GM12878 (cell line): Measurements from ENCODE around the gene EMX1. TPM values are rescaled to one million over a fixed set of nuclear protein-coding genes. Genes with fewer than 3 reads are reported as not detected.

Experiments
- ATAC-seq: fragments of 200-7000 bp; cut with Tn5 transposase; 3 replicates; pipeline ENCODE4 v1.9.1; 2020; ENCODE audit warnings: mild to moderate bottlenecking, moderate library complexity
- BruUV-seq: library from RNA; stranded (reverse); fragments of 400-500 nt; replicated peaks from 2 replicates; lab custom pipeline; 2021; lab: Mats Ljungman, UMichigan
- CTCF ChIA-PET: fragments of 300-600 bp; sonication (Branson Sonifier 250); formaldehyde crosslinking; extraction: SDS; loops from one replicate; lab custom pipeline; 2021; ENCODE audit warnings: inconsistent platforms; lab: Yijun Ruan, JAX
- POLR2A ChIA-PET: fragments of 350-600 bp; formaldehyde crosslinking; extraction: SDS; loops from one replicate; lab custom pipeline; 2021; ENCODE audit warnings: inconsistent platforms; lab: Charles Lee
- RAD21 ChIA-PET: fragments of 300-600 bp; sonication (Branson Sonifier 250); formaldehyde crosslinking; loops from one replicate; lab custom pipeline; 2023; ENCODE audit warnings: antibody characterized with exemption; ENCODE audit not compliant: unreplicated experiment; lab: Charles Lee
- SMC1A ChIA-PET: fragments of 300-600 bp; sonication (Branson Sonifier 250); formaldehyde crosslinking; loops from one replicate; lab custom pipeline; 2023; ENCODE audit not compliant: unreplicated experiment, uncharacterized antibody; lab: Charles Lee
- DNase-seq: peaks from one replicate; pipeline ENCODE4 v3.0.0-alpha.2; 2011; ENCODE audit warnings: low read depth, low spot score
- FAIRE-seq: peaks from 3 replicates; lab custom pipeline; 2011; peaks lifted over from hg19 to GRCh38; lab: Jason Lieb, UNC
- H2AFZ ChIP-seq: 2 replicates; pipeline ENCODE4 v1.6.0; 2011; ENCODE audit warnings: low read depth, low read length, control low read depth; ENCODE audit not compliant: control insufficient read depth
- H3K27ac ChIP-seq: 2 replicates; pipeline ENCODE4 v1.5.1; 2011; ENCODE audit warnings: control low read depth; ENCODE audit not compliant: control insufficient read depth, insufficient read depth
- H3K27me3 ChIP-seq, 2 experiments: replicated peaks in 1 of 2; 2 replicates each; pipeline versions ENCODE4 v1.6.0 to v1.6.1; 2011; ENCODE audit warnings: low read length in 1 of 2; ENCODE audit not compliant: control insufficient read depth in 2 of 2, insufficient read depth in 2 of 2
- H3K36me3 ChIP-seq, 2 experiments: 2 replicates each; pipeline ENCODE4 v1.5.1; 2011; ENCODE audit warnings: low read length in 1 of 2; ENCODE audit not compliant: control insufficient read depth in 2 of 2, insufficient read depth in 2 of 2
- H3K4me1 ChIP-seq: 2 replicates; pipeline ENCODE4 v1.6.1; 2011; ENCODE audit warnings: mild to moderate bottlenecking, low read length, moderate library complexity, mixed read lengths; ENCODE audit not compliant: control insufficient read depth, insufficient read depth
- H3K4me2 ChIP-seq: 2 replicates; pipeline ENCODE4 v1.6.0; 2011; ENCODE audit warnings: control low read depth; ENCODE audit not compliant: control insufficient read depth, insufficient read depth
- H3K4me3 ChIP-seq: fragments of 200-600 bp; sonication (generic); 2 replicates; pipeline ENCODE4 v1.5.1; 2016
- H3K79me2 ChIP-seq: 2 replicates; pipeline ENCODE4 v1.6.0; 2011; ENCODE audit warnings: low read length; ENCODE audit not compliant: control insufficient read depth, insufficient read depth
- H3K9ac ChIP-seq: 2 replicates; pipeline ENCODE4 v1.8.0; 2011; ENCODE audit warnings: low read length, control low read depth, mixed read lengths; ENCODE audit not compliant: control insufficient read depth, insufficient read depth
- H3K9me3 ChIP-seq: replicated peaks from 3 replicates; pipeline ENCODE4 v1.5.1; 2011; ENCODE audit warnings: mild to moderate bottlenecking, low read length; ENCODE audit not compliant: control insufficient read depth, insufficient read depth
- H4K20me1 ChIP-seq: 2 replicates; pipeline ENCODE4 v1.6.0; 2011; ENCODE audit not compliant: control insufficient read depth, insufficient read depth
- CREM ChIP-seq: IDR thresholded peaks from 2 replicates; pipeline ENCODE4 v1.6.1; 2014; ENCODE audit warnings: antibody characterized with exemption, low read depth
- EED ChIP-seq: sonication (generic); IDR thresholded peaks from 2 replicates; pipeline ENCODE4 v1.6.1; 2016; ENCODE audit warnings: antibody characterized with exemption, low read depth
- IRF3 ChIP-seq: fragments of 450-650 bp; IDR thresholded peaks from 2 replicates; pipeline ENCODE4 v1.6.1; 2014; ENCODE audit warnings: mild to moderate bottlenecking
- KDM1A ChIP-seq: fragments of 200-600 bp; sonication (generic); IDR thresholded peaks from 2 replicates; pipeline ENCODE4 v1.6.1; 2016; ENCODE audit warnings: borderline replicate concordance
- PAX8 ChIP-seq: fragments of 450-650 bp; IDR thresholded peaks from 2 replicates; pipeline ENCODE4 v1.6.1; 2017; ENCODE audit warnings: mild to moderate bottlenecking, moderate library complexity
- POU2F2 ChIP-seq: IDR thresholded peaks from 3 replicates; pipeline ENCODE4 v1.6.1; 2011; ENCODE audit warnings: low read depth, mild to moderate bottlenecking, low read length, borderline replicate concordance
- RUNX3 ChIP-seq: IDR thresholded peaks from 2 replicates; pipeline ENCODE4 v1.6.1; 2012; ENCODE audit warnings: low read length, inconsistent platforms
- SKIL ChIP-seq: fragments of 450-650 bp; IDR thresholded peaks from 2 replicates; pipeline ENCODE4 v1.6.1; 2017; ENCODE audit warnings: mild to moderate bottlenecking, low read depth, inconsistent platforms; ENCODE audit not compliant: poor library complexity, severe bottlenecking
- SMAD5 ChIP-seq: IDR thresholded peaks from 2 replicates; pipeline ENCODE4 v1.6.1; 2016; ENCODE audit warnings: antibody characterized with exemption, low read depth
- SMARCA5 ChIP-seq: fragments of 450-650 bp; IDR thresholded peaks from 2 replicates; pipeline ENCODE4 v1.6.1; 2017; ENCODE audit warnings: mild to moderate bottlenecking
- SP1 ChIP-seq: IDR thresholded peaks from one replicate; pipeline ENCODE4 v1.6.1; 2011; ENCODE audit warnings: low read depth, low read length
- SUZ12 ChIP-seq: fragments of 200-600 bp; sonication (generic); IDR thresholded peaks from one replicate; pipeline ENCODE4 v1.6.1; 2018; ENCODE audit warnings: antibody characterized with exemption, mild to moderate bottlenecking; ENCODE audit not compliant: unreplicated experiment
- TCF3 ChIP-seq: IDR thresholded peaks from 2 replicates; pipeline ENCODE4 v1.6.1; 2012; ENCODE audit warnings: low read depth, mild to moderate bottlenecking, low read length, borderline replicate concordance; ENCODE audit not compliant: insufficient read depth
- ZNF274 ChIP-seq: IDR thresholded peaks from one replicate; pipeline ENCODE4 v1.8.0; 2011; ENCODE audit not compliant: insufficient read length, insufficient read depth
- ZNF384 ChIP-seq: IDR thresholded peaks from 2 replicates; pipeline ENCODE4 v1.6.1; 2012; ENCODE audit warnings: low read depth, mild to moderate bottlenecking, low read length, improper control_type of control experiment, borderline replicate concordance
- ZZZ3 ChIP-seq: IDR thresholded peaks from 2 replicates; pipeline ENCODE4 v1.6.1; 2011; ENCODE audit warnings: low read depth; ENCODE audit not compliant: control insufficient read depth, insufficient read length
- WGBS: methylation state at CpG from one replicate; pipeline ENCODE4 v1.1.6; 2016; ENCODE audit warnings: low lambda C conversion rate; ENCODE audit not compliant: insufficient replicate concordance, insufficient coverage; ENCODE audit errors: missing lambda C conversion rate; 5-methylcytosine and 5-hydroxymethylcytosine counted together
- in situ Hi-C: fragments of 300-500 bp; cut with MboI; formaldehyde crosslinking; loops from 9 replicates; pipeline ENCODE4 v1.14.3; 2018; ENCODE audit warnings: mixed read lengths
- intact Hi-C: fragments of 100-400 bp; cut with micrococcal nuclease; formaldehyde crosslinking; loops from one replicate; pipeline ENCODE4 v1.14.2; 2022; ENCODE audit not compliant: unreplicated experiment
- polyA plus RNA-seq, 11 experiments: library from polyadenylated mRNA; depleted of rRNA in 4 of 11; unstranded in 6 of 11; stranded (reverse) in 5 of 11; fragments of >200 nt; fragmentation: Nextera tagmentation in 4 of 11; fragmentation: Illumina TruSeq in 1 of 11; extraction: Ambion mirVana in 4 of 11; extraction: Trizol in 1 of 11; gene quantifications; 1 replicate in 1 of 11; 2 replicates in 10 of 11; pipeline versions ENCODE4 v1.2.1 to v1.2.3, GENCODE V29; 2011 to 2016; ENCODE audit warnings: inconsistent platforms in 2 of 11, missing spikeins in 2 of 11, low read depth in 1 of 11
- total RNA-seq, 4 experiments: library from RNA; depleted of rRNA in 3 of 4; stranded (reverse); fragments of >200 nt in 3 of 4; fragmentation: Illumina TruSeq in 1 of 4; extraction: Trizol in 1 of 4; gene quantifications; 2 replicates each; pipeline versions ENCODE4 v1.2.1 to v1.2.3, GENCODE V29; 2013 to 2021

EMX1 gene
- total and polyA plus RNA-seq, 10 of the 15 experiments (the other 5 are each of a cell fraction or from before 2014, with no cell fraction given) = 0.07 to 5.1 (median 1.2) TPM; not detected in 1

- Histone ChIP-seq H3K4me1 (peaks cover 1% of the 10 kb centered on the region), H2AFZ (no peak overlapping the region), H3K4me2 (no peak overlapping the region), H3K4me3 (no peak overlapping the region), H4K20me1 (peaks cover 2% of the 10 kb centered on the region; the same call in 1 of the 2 replicates), H3K79me2 (no peaks in the 10 kb centered on the region), H3K36me3 (no peaks in the 10 kb centered on the region), H3K27ac (no peak overlapping the region), H3K9me3 (no peaks in the 10 kb centered on the region; the same call in 2 of the 3 replicates)
- in situ Hi-C loops = no loop called here
- FAIRE-seq (no peak), DNase-seq (no peak)
- no TSS peak for BruUV-seq
- RAD21 ChIA-PET = no interaction called here
- TF ChIP-seq RUNX3 = no peak
- no peak for TF ChIP-seq SUZ12
- no peak for TF ChIP-seq CREM
- no peak for TF ChIP-seq ZZZ3
- no peak for TF ChIP-seq IRF3
- no peak for TF ChIP-seq PAX8
- TF ChIP-seq TCF3 = no peak
- no peak for TF ChIP-seq SMAD5
- TF ChIP-seq SP1 = no peak
- TF ChIP-seq KDM1A = no peak
- TF ChIP-seq ZNF274 = no peak
- no peak for TF ChIP-seq ZNF384
- TF ChIP-seq POU2F2 = no peak
- TF ChIP-seq EED = no peak
- TF ChIP-seq SKIL = no peak
- TF ChIP-seq SMARCA5 = no peak
- TF ChIP-seq, all 136 proteins: peak for 0
- no peak overlapping the region for H3K9ac ChIP-seq
- POLR2A ChIA-PET = no interaction called here
- SMC1A ChIA-PET = interaction anchor here (0.8 to 1.1 kb wide), 2 partner anchors 28 to 137 kb away, joined by 3 to 4 read pairs; no protein-coding TSS in a partner anchor
- peak; percentile 21 for ATAC-seq
- CTCF ChIA-PET = interaction anchor here (1.5 to 9.4 kb wide), 2 partner anchors 29 to 52 kb away, joined by 5 to 105 read pairs; no protein-coding TSS in a partner anchor
- peaks cover 9 to 55% of the 10 kb centered on the region in 2 experiments for H3K27me3 ChIP-seq
- intact Hi-C loops = no loop called here
- 0% methylated on average over 1 of the region's 1 CpG for WGBS
These were observed 4.5 kb downstream of the EMX1 start for GRCh38 chr2:72921853-72922252.
